Gastroesophageal sphincter (tissue), 4 donors: ENCODE measurements around the gene YBX1. TPM values are rescaled to one million over a fixed set of nuclear protein-coding genes. Genes with fewer than 3 reads are reported as not detected.

Source experiments
- ATAC-seq: fragments of 150-250 bp; one replicate; pipeline ENCODE4 v1.9.1; 2016; ENCODE audit warnings: mild to moderate bottlenecking, moderate library complexity
- H3K27ac ChIP-seq, 4 donors: fragments of 200-600 bp; sonication (generic) in 3 of 4; 1 replicate in 3 of 4; 2 replicates in 1 of 4; pipeline ENCODE4 v1.5.1; 2016 to 2019
- H3K27me3 ChIP-seq: fragments of 200-600 bp; sonication (generic); one replicate; pipeline ENCODE4 v1.5.1; 2019
- H3K36me3 ChIP-seq, 2 donors: fragments of 200-600 bp; sonication (generic); one replicate each; pipeline ENCODE4 v1.5.1; 2019; ENCODE audit warnings: control low read depth in 1 of 2
- H3K4me1 ChIP-seq, 3 donors: fragments of 200-600 bp; sonication (generic); 1 replicate in 2 of 3; 2 replicates in 1 of 3; pipeline ENCODE4 v1.5.1; 2016 to 2019; ENCODE audit warnings: control low read depth in 2 of 3
- H3K4me3 ChIP-seq, 2 donors: fragments of 200-600 bp; sonication (generic); one replicate each; pipeline ENCODE4 v1.5.1; 2019; ENCODE audit warnings: mild to moderate bottlenecking in 1 of 2, moderate library complexity in 1 of 2
- H3K9me3 ChIP-seq, 3 donors: fragments of 200-600 bp; sonication (generic); one replicate each; pipeline ENCODE4 v1.5.1; 2017 to 2019; ENCODE audit warnings: control low read depth in 2 of 3
- CTCF ChIP-seq, 4 experiments: fragments of 200-600 bp in 2 of 4; fragments of 450-650 bp in 2 of 4; sonication (generic) in 1 of 4; IDR thresholded peaks; one replicate each; pipeline ENCODE4 v1.5.1; 2017 to 2019; ENCODE audit warnings: antibody characterized with exemption in 4 of 4, mild to moderate bottlenecking in 2 of 4, moderate library complexity in 2 of 4
- EP300 ChIP-seq: sonication (generic); formaldehyde crosslinking; IDR thresholded peaks from one replicate; pipeline ENCODE4 v1.6.1; 2017; ENCODE audit warnings: antibody characterized with exemption, mild to moderate bottlenecking
- POLR2A ChIP-seq, 2 donors: fragments of 450-650 bp; IDR thresholded peaks; one replicate each; pipeline ENCODE4 v1.6.1; 2017; ENCODE audit warnings: antibody characterized with exemption in 2 of 2, mild to moderate bottlenecking in 2 of 2, moderate library complexity in 1 of 2
- POLR2AphosphoS5 ChIP-seq: sonication (generic); formaldehyde crosslinking; IDR thresholded peaks from one replicate; pipeline ENCODE4 v1.6.1; 2017; ENCODE audit warnings: antibody characterized with exemption
- WGBS, 2 donors: methylation state at CpG; one replicate each; pipeline ENCODE4 v1.1.5; 2018; ENCODE audit warnings: low coverage in 1 of 2; 5-methylcytosine and 5-hydroxymethylcytosine counted together
- total RNA-seq, 4 donors: library from RNA; depleted of rRNA; stranded (reverse); fragments of >200 nt; gene quantifications; one replicate each; pipeline ENCODE4 v1.1.0, GENCODE V29; 2016

Gene YBX1
- total RNA-seq, 4 donors from 2014 or later, result 625 to 985 (median 777) TPM

- Histone ChIP-seq H3K27ac (no peak overlapping the region), H3K36me3 (peaks cover 0 to 30% of the 10 kb centered on the region in 2 donors)
- no peak for ATAC-seq
Measured at GRCh38 chr1:42743317-42744147, 61.3 kb downstream of the YBX1 start.

GRCh38 chr1:42744148-42744413 is 61.9 kb downstream of the YBX1 start:
- Histone ChIP-seq H3K27ac (no peak overlapping the region), H3K4me1 (no peaks in the 10 kb centered on the region), H3K27me3 (no peaks in the 10 kb centered on the region), H3K9me3 (no peaks in the 10 kb centered on the region), H3K4me3 (no peak overlapping the region), H3K36me3 (peaks cover 0 to 35% of the 10 kb centered on the region in 2 donors)
- WGBS, 2 donors, result 93 to 94% methylated on average over 3 to 9 of the region's 9 CpGs
- no peak for TF ChIP-seq POLR2AphosphoS5
- TF ChIP-seq CTCF (IDR thresholded peaks at IDR 0.05), result no peak
- TF ChIP-seq POLR2A (IDR thresholded peaks at IDR 0.05), result no peak
- TF ChIP-seq EP300, result no peak
- ATAC-seq, result no peak

More at GRCh38 chr1:42743317-42744147, 61.3 kb downstream of the YBX1 start:
- no peak for TF ChIP-seq POLR2AphosphoS5
- no peak for TF ChIP-seq EP300
- TF ChIP-seq CTCF (IDR thresholded peaks at IDR 0.05), result no peak
- no peak for TF ChIP-seq POLR2A (IDR thresholded peaks at IDR 0.05)
- Histone ChIP-seq H3K27me3 (no peaks in the 10 kb centered on the region), H3K4me1 (no peaks in the 10 kb centered on the region), H3K4me3 (no peak overlapping the region), H3K9me3 (no peaks in the 10 kb centered on the region)
- WGBS, 2 donors, result 75 to 76% methylated on average over 15 to 17 of the region's 21 CpGs

- Histone ChIP-seq H3K27ac (no peak overlapping the region), H3K4me3 (no peak overlapping the region), H3K4me1 (no peaks in the 10 kb centered on the region), H3K36me3 (peaks cover 0 to 53% of the 10 kb centered on the region in 2 donors), H3K9me3 (no peaks in the 10 kb centered on the region), H3K27me3 (no peaks in the 10 kb centered on the region)
- peak; percentile 50 for ATAC-seq
- WGBS, 2 donors, result 39 to 80% methylated on average over 1 to 7 of the region's 8 CpGs
- no peak for TF ChIP-seq EP300
- TF ChIP-seq POLR2AphosphoS5, result peak; percentile 51
- TF ChIP-seq CTCF (IDR thresholded peaks at IDR 0.05), result no peak
- no peak for TF ChIP-seq POLR2A (IDR thresholded peaks at IDR 0.05)
Measured at GRCh38 chr1:42745851-42746250, 63.6 kb downstream of the YBX1 start.

- Histone ChIP-seq H3K4me3 (no peak overlapping the region), H3K27ac (no peak overlapping the region), H3K36me3 (peaks cover 0 to 56% of the 10 kb centered on the region in 2 donors), H3K27me3 (no peaks in the 10 kb centered on the region), H3K4me1 (no peaks in the 10 kb centered on the region), H3K9me3 (no peaks in the 10 kb centered on the region)
- no peak for ATAC-seq
- TF ChIP-seq POLR2A (IDR thresholded peaks at IDR 0.05) (no peak), POLR2AphosphoS5 (no peak), EP300 (no peak), CTCF (IDR thresholded peaks at IDR 0.05) (no peak)
- WGBS, 2 donors, result 80% methylated on average over 2 of the region's 12 CpGs; no CpG with 5 or more reads in 1 of the 2 donors
Measured at GRCh38 chr1:42746436-42747105, 64.4 kb downstream of the YBX1 start.

GRCh38 chr1:42747125-42747524 is 64.9 kb downstream of the YBX1 start:
- no peaks in the 10 kb centered on the region for H3K4me1 ChIP-seq
- peak; percentile 28 for ATAC-seq
- TF ChIP-seq POLR2AphosphoS5 (no peak), CTCF (IDR thresholded peaks at IDR 0.05) (peak in 3 of 4 experiments; percentile 39 to 68 (median 47)), EP300 (no peak), POLR2A (IDR thresholded peaks at IDR 0.05) (no peak)
- H3K4me3 ChIP-seq, result no peak overlapping the region
- 31% methylated on average over 2 of the region's 14 CpGs; no CpG with 5 or more reads in 1 of the 2 donors for WGBS, 2 donors
- H3K27ac ChIP-seq, result no peak overlapping the region
- no peaks in the 10 kb centered on the region for H3K27me3 ChIP-seq
- no peaks in the 10 kb centered on the region for H3K9me3 ChIP-seq
- peaks cover 0 to 61% of the 10 kb centered on the region in 2 donors for H3K36me3 ChIP-seq
